HG03045 (cell line): ENCODE data around the gene PMAIP1.

ENCODE experiments used
- ATAC-seq: cut with Tn5 transposase; IDR thresholded peaks from one replicate; pipeline ENCODE4 v1.9.1; 2021; ENCODE audit warnings: mild to moderate bottlenecking, moderate library complexity; ENCODE audit not compliant: unreplicated experiment

PMAIP1 gene

DNA sequence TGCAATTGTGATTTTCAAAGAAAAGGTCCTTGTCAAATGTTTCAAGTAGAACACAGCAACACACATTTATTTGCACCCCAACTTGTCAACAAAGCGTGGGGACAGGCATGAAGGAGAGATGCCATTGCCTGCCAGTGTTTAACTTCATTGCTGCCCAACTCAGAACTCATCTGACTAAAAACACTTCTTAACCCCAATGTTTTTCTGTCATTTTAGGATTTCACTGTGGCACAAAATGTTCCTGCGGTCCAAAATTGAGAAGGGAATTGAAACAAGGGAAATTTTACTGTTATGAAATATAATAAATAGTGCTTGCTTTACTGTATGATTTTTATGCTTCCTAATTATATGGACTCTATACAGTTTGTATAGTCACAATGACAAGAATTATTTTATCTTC, 45.7 kb downstream of the PMAIP1 start:
- ATAC-seq: no peak

DNA sequence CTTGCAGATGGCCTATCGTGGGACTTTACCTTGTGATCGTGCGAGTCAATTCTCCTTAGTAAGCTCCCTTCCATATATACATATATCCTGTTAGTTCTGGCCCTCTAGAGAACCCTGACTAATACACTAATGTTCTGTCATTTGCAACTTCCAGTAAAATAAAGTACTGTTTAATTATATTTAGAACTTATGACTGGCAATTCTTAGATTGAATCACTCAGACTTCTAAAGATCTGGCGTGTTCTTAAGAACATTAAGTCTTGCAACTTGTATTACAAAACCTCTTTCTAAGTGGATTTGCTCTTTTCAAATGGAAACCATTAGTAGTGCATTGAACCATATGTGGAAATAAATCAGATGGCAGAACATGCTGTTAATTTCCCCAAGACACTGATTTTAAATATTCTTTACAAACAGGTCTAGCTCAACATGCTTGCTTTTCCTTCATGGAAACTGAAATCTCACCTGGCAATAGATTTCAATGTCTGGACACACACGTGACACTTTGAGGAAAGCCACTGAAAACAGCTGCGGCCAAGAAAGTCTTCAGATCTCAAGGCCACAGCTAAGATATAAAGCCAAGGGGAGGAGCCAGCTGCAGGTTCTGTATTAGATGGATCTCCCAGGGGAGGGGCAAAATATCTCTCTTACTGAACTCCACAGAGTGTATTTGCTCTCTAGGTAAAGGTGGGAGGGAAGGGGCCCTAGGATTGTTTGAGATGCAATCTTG, 50.6 kb downstream of the PMAIP1 start:
- ATAC-seq: peak; percentile 49

DNA sequence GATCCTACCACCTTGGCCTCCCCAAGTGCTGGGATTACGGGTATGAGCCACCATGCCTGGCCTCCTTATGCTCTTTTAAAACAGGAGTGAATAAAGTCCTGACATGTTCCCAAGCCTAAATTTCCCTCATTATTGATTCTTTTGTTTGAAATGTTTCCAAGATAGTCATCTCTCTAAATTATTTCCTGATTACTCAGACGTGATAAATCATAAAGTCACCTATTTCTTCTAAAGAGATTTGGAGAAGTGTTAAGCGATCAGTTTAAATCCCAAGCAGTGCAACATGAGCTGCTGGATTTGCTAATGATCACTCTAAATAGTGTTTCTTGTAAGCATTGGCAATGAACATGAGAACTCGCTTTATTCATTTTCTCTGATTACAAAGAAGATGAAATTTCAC, 51.8 kb downstream of the PMAIP1 start:
- ATAC-seq: no peak

DNA sequence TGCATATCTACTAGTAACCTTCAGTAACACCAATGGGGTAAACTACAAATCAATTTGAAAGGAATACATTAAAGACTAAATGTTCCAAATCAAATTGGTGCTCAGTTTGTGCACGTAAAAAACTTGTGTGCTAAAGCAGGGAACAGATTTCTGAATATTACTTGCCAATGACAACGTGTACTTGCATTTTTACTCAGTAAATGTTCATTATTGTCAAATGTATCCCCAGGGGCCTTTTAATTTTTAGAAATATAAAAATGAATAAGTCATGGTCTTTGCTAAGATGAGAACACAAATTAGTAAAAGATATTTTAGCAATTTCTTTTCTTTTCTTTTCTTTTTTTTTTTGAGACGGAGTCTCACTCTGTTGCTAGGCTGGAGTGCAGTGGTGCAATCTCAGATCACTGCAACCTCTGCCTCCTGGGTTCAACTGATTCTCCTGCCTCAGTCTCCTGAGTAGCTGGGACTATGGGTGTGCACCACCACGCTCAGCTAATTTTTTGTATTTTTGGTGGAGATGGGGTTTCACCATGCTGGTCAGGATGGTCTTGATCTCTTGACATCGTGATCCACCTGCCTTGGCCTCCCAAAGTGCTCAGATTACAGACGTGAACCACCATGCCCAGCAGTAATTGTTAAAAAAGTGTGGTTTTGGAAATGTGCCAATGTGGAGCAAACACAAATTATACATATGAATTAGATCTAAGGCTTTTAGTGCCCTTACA, 52.6 kb downstream of the PMAIP1 start:
- no peak for ATAC-seq
